GM21737 (cell line): ENCODE measurements around the gene SP3.

Source experiments
- ATAC-seq: cut with Tn5 transposase; IDR thresholded peaks from one replicate; pipeline ENCODE4 v1.9.1; 2021; ENCODE audit warnings: mild to moderate bottlenecking, moderate library complexity; ENCODE audit not compliant: unreplicated experiment

Gene SP3

GRCh38 chr2:173947131-173947530 is 18.0 kb downstream of the SP3 start:
- ATAC-seq: no peak

GRCh38 chr2:173943738-173944137 is 21.4 kb downstream of the SP3 start:
- ATAC-seq: no peak

DNA sequence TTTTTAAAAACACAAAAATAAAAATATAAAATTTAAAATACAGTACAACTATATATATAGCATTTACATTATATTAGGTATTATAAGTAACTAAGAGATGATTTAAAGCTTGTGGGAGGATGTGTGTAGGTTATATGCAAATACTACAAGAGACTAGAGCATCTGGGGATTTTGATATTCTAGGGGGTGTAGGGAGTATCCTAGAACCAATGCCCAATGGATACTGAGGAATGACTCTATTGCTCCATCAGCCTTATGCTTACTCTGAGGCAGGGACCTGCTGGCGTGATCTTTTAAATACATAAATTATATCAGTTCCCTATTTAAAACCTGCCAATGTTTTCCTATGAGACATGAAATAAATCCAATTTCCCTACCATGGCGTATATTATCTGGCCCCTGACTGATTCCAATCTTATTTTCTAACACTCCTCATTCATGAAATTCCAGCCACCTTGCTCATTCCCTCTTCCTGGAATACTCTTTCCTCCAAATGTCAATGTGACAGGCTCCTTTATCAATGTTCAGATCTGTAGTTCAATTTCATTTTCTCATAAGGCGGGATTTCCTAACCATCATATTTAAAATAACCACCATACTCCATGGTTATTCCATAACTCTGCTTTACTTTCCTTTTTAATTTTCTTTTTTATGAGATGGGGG is 22.2 kb downstream of the SP3 start:
- ATAC-seq: no peak

DNA sequence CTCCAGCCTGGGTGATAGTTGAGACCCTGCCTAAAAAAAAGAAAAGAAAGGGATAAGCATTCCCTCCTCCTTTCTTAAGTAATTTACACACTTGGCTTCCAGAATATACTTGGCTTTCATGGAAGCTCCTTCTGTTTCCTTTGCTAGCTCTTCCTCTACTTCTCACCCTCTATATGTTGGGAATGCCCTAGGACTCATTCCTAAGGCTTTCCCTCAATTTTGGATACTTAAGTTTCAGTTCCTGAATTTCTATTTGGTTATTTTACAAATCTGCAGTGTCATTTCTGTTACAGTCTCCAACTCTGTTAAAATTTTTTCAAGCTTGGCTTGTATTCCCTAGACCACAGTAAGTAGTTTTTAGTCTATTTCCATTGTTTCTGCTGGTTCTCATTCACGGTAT is 23.6 kb downstream of the SP3 start:
- no peak for ATAC-seq

- ATAC-seq: no peak
Measured at GRCh38 chr2:173940208-173941020, 24.8 kb downstream of the SP3 start.

- no peak for ATAC-seq
Measured at GRCh38 chr2:173938700-173939384, 26.3 kb downstream of the SP3 start.

GRCh38 chr2:173935305-173935704 is 29.9 kb downstream of the SP3 start:
- ATAC-seq: no peak

DNA sequence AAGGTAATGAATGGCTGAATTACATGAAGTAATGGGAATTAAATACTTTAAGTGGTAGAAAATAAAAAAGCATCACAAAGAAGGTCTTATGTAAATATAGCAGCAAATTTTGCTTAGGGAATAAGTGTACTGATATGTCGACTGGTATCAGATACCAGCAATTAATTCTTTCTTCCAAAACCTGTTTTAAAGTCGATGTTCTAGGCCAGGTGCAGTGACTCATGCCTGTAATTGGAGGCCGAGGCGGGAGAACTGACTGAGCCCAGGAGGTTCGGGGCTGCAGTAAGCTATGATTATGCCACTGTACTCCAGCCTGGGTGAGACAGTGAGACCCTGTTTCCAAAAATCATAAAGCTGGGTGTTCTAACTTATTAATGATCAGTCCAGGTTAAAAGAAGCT is 30.3 kb downstream of the SP3 start:
- no peak for ATAC-seq

- no peak for ATAC-seq
Measured at GRCh38 chr2:173931751-173932150, 33.4 kb downstream of the SP3 start.

- no peak for ATAC-seq
Measured at GRCh38 chr2:173929441-173929840, 35.7 kb downstream of the SP3 start.

- ATAC-seq: no peak
Measured at GRCh38 chr2:173926875-173927274, 38.3 kb downstream of the SP3 start.

GRCh38 chr2:173924285-173924684 is 40.9 kb downstream of the SP3 start:
- ATAC-seq: no peak

GRCh38 chr2:173922760-173923159 is 42.4 kb downstream of the SP3 start:
- no peak for ATAC-seq

DNA sequence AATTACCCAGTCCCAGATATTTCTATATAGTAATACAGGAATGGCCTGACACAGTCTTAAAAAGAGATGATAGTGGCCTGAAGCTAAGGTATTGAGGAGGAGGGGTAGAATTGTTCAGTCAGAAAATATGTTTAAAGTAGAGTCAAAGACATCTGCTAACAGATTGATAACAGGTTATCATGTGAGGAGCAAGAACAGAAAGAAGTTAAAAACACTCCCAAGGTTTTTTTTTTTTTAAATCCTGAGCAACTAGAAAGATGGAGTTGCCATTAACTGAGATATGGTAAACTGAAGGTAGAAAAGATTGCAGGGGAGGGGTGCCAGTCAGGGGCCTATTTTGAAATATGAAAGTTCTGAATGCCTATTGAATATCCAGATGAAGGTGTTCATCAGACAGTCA is 43.1 kb downstream of the SP3 start:
- no peak for ATAC-seq

- ATAC-seq: no peak
Measured at GRCh38 chr2:173914055-173914927, 50.9 kb downstream of the SP3 start.

GRCh38 chr2:173909846-173910245 is 55.3 kb downstream of the SP3 start:
- no peak for ATAC-seq

DNA sequence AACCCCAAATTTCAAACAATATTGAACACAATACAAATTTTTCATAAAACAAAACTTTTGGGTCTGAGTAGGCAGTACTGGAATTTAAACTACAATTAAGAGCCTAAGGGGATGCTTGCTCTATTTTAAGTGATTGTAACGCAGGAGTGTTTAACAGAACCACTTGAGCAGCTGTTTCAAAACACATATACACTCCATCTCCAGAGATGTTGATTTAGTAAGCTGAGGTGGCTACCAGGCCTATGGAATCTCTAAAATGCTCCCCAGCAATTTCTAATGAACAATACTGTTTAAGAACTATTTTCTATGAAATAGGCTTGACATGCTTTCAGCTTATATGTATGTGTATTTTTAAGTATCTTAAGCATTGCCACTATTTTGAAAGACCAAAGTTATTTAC is 58.5 kb downstream of the SP3 start:
- no peak for ATAC-seq

GRCh38 chr2:173903601-173904394 is 61.4 kb downstream of the SP3 start:
- ATAC-seq: no peak

- ATAC-seq: peak; percentile 37
Measured at GRCh38 chr2:173898996-173899395, 66.2 kb downstream of the SP3 start.

- ATAC-seq: peak; percentile 85
Measured at GRCh38 chr2:173898178-173898668, 67.0 kb downstream of the SP3 start.
